Activated naive CD4-positive, alpha-beta T cell treated with Interleukin-2 at 50 U/mL for 16 hours (primary cell): ENCODE measurements around the gene ANXA4.
A peak's percentile ranks its signal among the peaks of the same experiment; 100 is the strongest.

Experiments
- DNase-seq: peaks from one replicate; pipeline ENCODE4 v3.0.0-alpha.2; 2020

ANXA4 gene

GRCh38 chr2:69741575-69742321 is at the start of gene ANXA4:
TSS of gene ANXA4 (plus strand) at chr2:69742134. CDS start at chr2:69781566, 39,432 bp downstream.
- peak; percentile 68 for DNase-seq

- DNase-seq = no peak
These were observed 49.5 kb upstream of the ANXA4 start for GRCh38 chr2:69692424-69692823.

- peak; percentile 29 for DNase-seq
These were observed 48.7 kb upstream of the ANXA4 start for GRCh38 chr2:69693059-69693774.

- DNase-seq = peak; percentile 20
These were observed 48.0 kb upstream of the ANXA4 start for GRCh38 chr2:69693775-69694450.

- no peak for DNase-seq
These were observed 46.8 kb upstream of the ANXA4 start for GRCh38 chr2:69694894-69695849.

- no peak for DNase-seq
These were observed 46.1 kb upstream of the ANXA4 start for GRCh38 chr2:69695850-69696216.

- DNase-seq = no peak
These were observed 41.6 kb upstream of the ANXA4 start for GRCh38 chr2:69700381-69700780.

GRCh38 chr2:69701100-69701945 is 40.6 kb upstream of the ANXA4 start:
- no peak for DNase-seq

GRCh38 chr2:69703189-69703588 is 38.7 kb upstream of the ANXA4 start:
- DNase-seq = no peak

- no peak for DNase-seq
These were observed 37.5 kb upstream of the ANXA4 start for GRCh38 chr2:69704446-69704845.

GRCh38 chr2:69709290-69709689 is 32.6 kb upstream of the ANXA4 start:
- DNase-seq = no peak

- DNase-seq = no peak
These were observed 30.0 kb upstream of the ANXA4 start for GRCh38 chr2:69711971-69712370.

- DNase-seq = no peak
These were observed 27.9 kb upstream of the ANXA4 start for GRCh38 chr2:69714024-69714423.

- peak; percentile 88 for DNase-seq
These were observed 27.3 kb upstream of the ANXA4 start for GRCh38 chr2:69714539-69715220.

GRCh38 chr2:69715964-69716363 is 26.0 kb upstream of the ANXA4 start:
- DNase-seq = no peak

GRCh38 chr2:69716555-69717120 is 25.3 kb upstream of the ANXA4 start:
- no peak for DNase-seq

GRCh38 chr2:69717186-69717585 is 24.7 kb upstream of the ANXA4 start:
- no peak for DNase-seq

- no peak for DNase-seq
These were observed 24.1 kb upstream of the ANXA4 start for GRCh38 chr2:69717861-69718273.

GRCh38 chr2:69718338-69718965 is 23.5 kb upstream of the ANXA4 start:
- DNase-seq = no peak

- DNase-seq = no peak
These were observed 21.5 kb upstream of the ANXA4 start for GRCh38 chr2:69720404-69720803.
